Measurements from ENCODE around the gene C1R.

The C1R gene

GRCh38 chr12:7083125-7083524, 9.1 kb downstream of the C1R start:
- DNase-seq = no peak
- Mint-ChIP-seq H3K36me3 (ENCODE audit: insufficient read depth) (peaks cover 2% of the 10 kb centered on the region), H3K4me3 (no peak overlapping the region), H3K27ac (peak overlapping the region; percentile 1 to 36), H3K27me3 (no peaks in the 10 kb centered on the region), H3K4me1 (ENCODE audit: low read depth in 2 of 2) (peaks cover 0 to 5% of the 10 kb centered on the region in 2 donors), H3K9me3 (peaks cover 0 to 5% of the 10 kb centered on the region in 2 donors)
- peak; percentile 29 for ATAC-seq (replicated peaks)

- H3K27me3 Mint-ChIP-seq = peaks cover 0 to 9% of the 10 kb centered on the region in 2 donors
- H3K4me1 Mint-ChIP-seq (ENCODE audit: low read depth in 2 of 2) = peaks cover 0 to 5% of the 10 kb centered on the region in 2 donors
- H3K9me3 Mint-ChIP-seq = peaks cover 0 to 5% of the 10 kb centered on the region in 2 donors
- H3K4me3 Mint-ChIP-seq = no peak overlapping the region
- H3K36me3 Mint-ChIP-seq (ENCODE audit: insufficient read depth) = peaks cover 2% of the 10 kb centered on the region
- no peak for DNase-seq
- no peak for ATAC-seq (replicated peaks)
- H3K27ac Mint-ChIP-seq = no peak overlapping the region
Measured at GRCh38 chr12:7081037-7081436, 11.2 kb downstream of the C1R start.

- Mint-ChIP-seq H3K4me1 (ENCODE audit: low read depth in 2 of 2) (peaks cover 2 to 10% of the 10 kb centered on the region in 2 donors), H3K4me3 (no peak overlapping the region), H3K27ac (no peak overlapping the region), H3K27me3 (peaks cover 0 to 17% of the 10 kb centered on the region in 2 donors), H3K36me3 (ENCODE audit: insufficient read depth) (peaks cover 2% of the 10 kb centered on the region), H3K9me3 (peaks cover 0 to 5% of the 10 kb centered on the region in 2 donors)
- DNase-seq (no peak), ATAC-seq (replicated peaks) (no peak)
Measured at GRCh38 chr12:7079826-7080125, 12.5 kb downstream of the C1R start.

GRCh38 chr12:7078163-7078562, 14.1 kb downstream of the C1R start:
- Mint-ChIP-seq H3K27ac (no peak overlapping the region), H3K27me3 (peaks cover 6 to 24% of the 10 kb centered on the region in 2 donors), H3K4me3 (no peak overlapping the region), H3K4me1 (ENCODE audit: low read depth in 2 of 2) (peaks cover 2 to 7% of the 10 kb centered on the region in 2 donors), H3K36me3 (ENCODE audit: insufficient read depth) (peaks cover 2% of the 10 kb centered on the region), H3K9me3 (peaks cover 0 to 2% of the 10 kb centered on the region in 2 donors)
- DNase-seq = no peak
- ATAC-seq (replicated peaks) = no peak

- peak overlapping the region in 1 of 2 donors; percentile 18 for H3K27ac Mint-ChIP-seq
- H3K4me1 Mint-ChIP-seq (ENCODE audit: low read depth in 2 of 2) = peaks cover 2 to 5% of the 10 kb centered on the region in 2 donors
- H3K27me3 Mint-ChIP-seq = peaks cover 19 to 39% of the 10 kb centered on the region in 2 donors
- no peaks in the 10 kb centered on the region for H3K36me3 Mint-ChIP-seq (ENCODE audit: insufficient read depth)
- no peaks in the 10 kb centered on the region for H3K9me3 Mint-ChIP-seq
- H3K4me3 Mint-ChIP-seq = no peak overlapping the region
- ATAC-seq (replicated peaks) = no peak
- DNase-seq = no peak
Measured at GRCh38 chr12:7076493-7076892, 15.8 kb downstream of the C1R start.

- DNase-seq = no peak
- peak overlapping the region in 1 of 2 donors; percentile 18 for H3K27ac Mint-ChIP-seq
Measured at GRCh38 chr12:7075939-7076338, 16.3 kb downstream of the C1R start.

GRCh38 chr12:7075518-7075917, 16.7 kb downstream of the C1R start:
- H3K4me1 Mint-ChIP-seq (ENCODE audit: low read depth in 2 of 2) = peaks cover 2 to 5% of the 10 kb centered on the region in 2 donors
- H3K27me3 Mint-ChIP-seq = peaks cover 20 to 48% of the 10 kb centered on the region in 2 donors
- peak overlapping the region; percentile 18 to 44 for H3K27ac Mint-ChIP-seq
- DNase-seq (no peak), ATAC-seq (replicated peaks) (peak; percentile 39)
- no peaks in the 10 kb centered on the region for H3K36me3 Mint-ChIP-seq (ENCODE audit: insufficient read depth)
- no peak overlapping the region for H3K4me3 Mint-ChIP-seq
- H3K9me3 Mint-ChIP-seq = no peaks in the 10 kb centered on the region

More at GRCh38 chr12:7075939-7076338, 16.3 kb downstream of the C1R start:
- Mint-ChIP-seq H3K27me3 (peaks cover 19 to 44% of the 10 kb centered on the region in 2 donors), H3K9me3 (no peaks in the 10 kb centered on the region), H3K4me1 (ENCODE audit: low read depth in 2 of 2) (peaks cover 2 to 5% of the 10 kb centered on the region in 2 donors), H3K4me3 (no peak overlapping the region), H3K36me3 (ENCODE audit: insufficient read depth) (no peaks in the 10 kb centered on the region)
- no peak for ATAC-seq (replicated peaks)

GRCh38 chr12:7073946-7074345, 18.3 kb downstream of the C1R start:
- DNase-seq = no peak
- Mint-ChIP-seq H3K36me3 (ENCODE audit: insufficient read depth) (no peaks in the 10 kb centered on the region), H3K4me1 (ENCODE audit: low read depth in 2 of 2) (peaks cover 2 to 5% of the 10 kb centered on the region in 2 donors)

GRCh38 chr12:7072554-7072953, 19.7 kb downstream of the C1R start:
- Mint-ChIP-seq H3K27me3 (peaks cover 35 to 73% of the 10 kb centered on the region in 2 donors), H3K36me3 (ENCODE audit: insufficient read depth) (no peaks in the 10 kb centered on the region), H3K4me1 (ENCODE audit: low read depth in 2 of 2) (peaks cover 2 to 5% of the 10 kb centered on the region in 2 donors), H3K9me3 (no peaks in the 10 kb centered on the region), H3K4me3 (no peak overlapping the region), H3K27ac (no peak overlapping the region)
- DNase-seq (no peak), ATAC-seq (replicated peaks) (no peak)

More at GRCh38 chr12:7073946-7074345, 18.3 kb downstream of the C1R start:
- ATAC-seq (replicated peaks) = no peak
- Mint-ChIP-seq H3K27ac (no peak overlapping the region), H3K9me3 (no peaks in the 10 kb centered on the region), H3K27me3 (peaks cover 27 to 64% of the 10 kb centered on the region in 2 donors), H3K4me3 (no peak overlapping the region)

- DNase-seq = no peak
- H3K27me3 Mint-ChIP-seq = peaks cover 40 to 73% of the 10 kb centered on the region in 2 donors
- H3K27ac Mint-ChIP-seq = no peak overlapping the region
- no peak overlapping the region for H3K4me3 Mint-ChIP-seq
- ATAC-seq (replicated peaks) = no peak
- H3K9me3 Mint-ChIP-seq = no peaks in the 10 kb centered on the region
- peaks cover 2 to 5% of the 10 kb centered on the region in 2 donors for H3K4me1 Mint-ChIP-seq (ENCODE audit: low read depth in 2 of 2)
- H3K36me3 Mint-ChIP-seq (ENCODE audit: insufficient read depth) = no peaks in the 10 kb centered on the region
Measured at GRCh38 chr12:7072035-7072434, 20.2 kb downstream of the C1R start.

- Mint-ChIP-seq H3K9me3 (no peaks in the 10 kb centered on the region), H3K27me3 (peaks cover 52 to 69% of the 10 kb centered on the region in 2 donors), H3K36me3 (ENCODE audit: insufficient read depth) (no peaks in the 10 kb centered on the region), H3K27ac (no peak overlapping the region), H3K4me3 (no peak overlapping the region), H3K4me1 (ENCODE audit: low read depth in 2 of 2) (no peaks in the 10 kb centered on the region)
- no peak for DNase-seq
- ATAC-seq (replicated peaks) = no peak
Measured at GRCh38 chr12:7069386-7069785, 22.9 kb downstream of the C1R start.

GRCh38 chr12:7068994-7069346, 23.3 kb downstream of the C1R start:
- DNase-seq = no peak
- H3K27me3 Mint-ChIP-seq = peaks cover 52 to 69% of the 10 kb centered on the region in 2 donors
- no peaks in the 10 kb centered on the region for H3K36me3 Mint-ChIP-seq (ENCODE audit: insufficient read depth)
- H3K4me1 Mint-ChIP-seq (ENCODE audit: low read depth in 2 of 2) = no peaks in the 10 kb centered on the region
- H3K27ac Mint-ChIP-seq = no peak overlapping the region
- H3K4me3 Mint-ChIP-seq = no peak overlapping the region
- no peak for ATAC-seq (replicated peaks)
- no peaks in the 10 kb centered on the region for H3K9me3 Mint-ChIP-seq

GRCh38 chr12:7068240-7068993, 23.8 kb downstream of the C1R start:
- H3K4me3 Mint-ChIP-seq = no peak overlapping the region
- H3K9me3 Mint-ChIP-seq = no peaks in the 10 kb centered on the region
- ATAC-seq (replicated peaks) (no peak), DNase-seq (no peak)
- H3K36me3 Mint-ChIP-seq (ENCODE audit: insufficient read depth) = no peaks in the 10 kb centered on the region
- no peak overlapping the region for H3K27ac Mint-ChIP-seq
- H3K27me3 Mint-ChIP-seq = peaks cover 46 to 65% of the 10 kb centered on the region in 2 donors
- no peaks in the 10 kb centered on the region for H3K4me1 Mint-ChIP-seq (ENCODE audit: low read depth in 2 of 2)

GRCh38 chr12:7067096-7067495, 25.1 kb downstream of the C1R start:
- Mint-ChIP-seq H3K27me3 (peaks cover 38 to 58% of the 10 kb centered on the region in 2 donors), H3K36me3 (ENCODE audit: insufficient read depth) (no peaks in the 10 kb centered on the region), H3K27ac (no peak overlapping the region), H3K4me1 (ENCODE audit: low read depth in 2 of 2) (no peaks in the 10 kb centered on the region), H3K9me3 (no peaks in the 10 kb centered on the region), H3K4me3 (no peak overlapping the region)
- ATAC-seq (replicated peaks) (no peak), DNase-seq (no peak)
